Fibroblast of the conjunctiva (primary cell): ENCODE results near the gene EPSTI1.
"Not testable (repeated sequence)": the region's sequence is repeated elsewhere in the genome, so short reads cannot be mapped to it uniquely, and the experiment has no call there.

Experiments used
- DNase-seq: peaks from one replicate; pipeline ENCODE4 v3.0.0-alpha.2; 2010; ENCODE audit warnings: low read depth

Gene EPSTI1, protein sequence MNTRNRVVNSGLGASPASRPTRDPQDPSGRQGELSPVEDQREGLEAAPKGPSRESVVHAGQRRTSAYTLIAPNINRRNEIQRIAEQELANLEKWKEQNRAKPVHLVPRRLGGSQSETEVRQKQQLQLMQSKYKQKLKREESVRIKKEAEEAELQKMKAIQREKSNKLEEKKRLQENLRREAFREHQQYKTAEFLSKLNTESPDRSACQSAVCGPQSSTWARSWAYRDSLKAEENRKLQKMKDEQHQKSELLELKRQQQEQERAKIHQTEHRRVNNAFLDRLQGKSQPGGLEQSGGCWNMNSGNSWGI

DNA sequence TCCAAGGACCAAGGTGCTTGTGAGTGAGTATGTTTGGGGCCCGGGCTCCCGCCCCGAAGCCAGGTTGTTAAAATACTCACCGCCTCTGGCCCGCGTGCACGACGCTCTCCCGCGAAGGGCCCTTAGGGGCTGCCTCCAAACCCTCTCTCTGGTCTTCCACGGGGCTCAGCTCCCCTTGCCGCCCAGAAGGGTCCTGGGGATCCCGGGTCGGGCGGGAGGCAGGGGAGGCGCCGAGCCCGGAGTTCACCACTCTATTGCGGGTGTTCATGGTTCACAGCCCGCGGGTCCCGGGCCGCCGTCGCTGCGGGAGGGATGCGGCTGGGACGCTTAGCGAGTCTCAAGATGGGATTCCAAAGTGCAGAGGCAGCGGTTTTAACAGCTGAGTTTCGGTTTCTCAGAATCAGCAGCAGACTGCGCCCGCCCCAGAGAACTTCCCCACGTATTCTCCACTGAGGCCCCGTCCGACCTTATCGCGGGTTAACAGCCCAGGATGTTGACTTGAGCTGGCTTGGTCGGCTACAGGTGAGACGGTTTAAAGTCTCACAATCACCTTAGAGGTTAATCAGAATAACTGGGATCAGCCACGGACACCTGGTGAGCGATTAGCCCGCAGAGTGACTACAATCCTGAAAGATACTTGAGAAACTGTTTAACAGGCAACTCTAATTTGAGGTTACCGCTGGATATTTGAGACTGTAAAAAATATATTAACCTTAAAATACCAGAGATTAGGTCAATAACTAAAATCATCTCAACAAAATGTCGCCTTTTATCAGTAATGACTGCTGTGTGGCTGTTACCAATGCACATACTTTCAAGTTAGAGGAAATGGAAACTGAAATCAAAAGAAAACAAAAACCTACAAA lies at the start of gene EPSTI1:
Gene EPSTI1 (minus strand): TSS at position 344 of the 866 bp plus-strand sequence. CDS start 76 bp downstream, at position 268.
- no peak for DNase-seq

DNA sequence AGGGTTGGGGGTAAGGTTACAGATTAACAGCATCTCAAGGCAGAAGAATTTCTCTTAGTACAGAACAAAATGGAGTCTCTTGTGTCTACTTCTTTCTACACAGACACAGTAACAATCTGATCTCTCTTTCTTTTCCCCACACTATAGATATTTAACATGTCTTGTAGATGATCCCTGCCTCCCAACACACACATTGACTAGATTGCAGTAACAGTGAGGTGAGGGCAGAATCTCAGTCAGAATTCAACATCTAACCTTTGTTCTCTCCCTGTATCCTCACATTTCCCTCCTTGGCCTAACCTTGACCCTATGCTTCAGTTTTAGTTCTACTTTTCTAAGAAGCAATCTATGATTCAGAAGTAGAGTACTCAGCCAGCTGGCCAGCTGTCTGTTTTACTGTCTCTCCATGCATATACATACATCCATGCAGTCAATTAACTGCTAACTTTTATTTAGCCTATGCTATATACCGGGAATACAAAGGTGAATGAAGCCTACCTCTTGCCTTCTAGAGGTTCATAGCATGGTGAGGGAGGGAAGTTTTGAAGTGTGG lies 49.4 kb upstream of the EPSTI1 start:
- DNase-seq: no peak

DNA sequence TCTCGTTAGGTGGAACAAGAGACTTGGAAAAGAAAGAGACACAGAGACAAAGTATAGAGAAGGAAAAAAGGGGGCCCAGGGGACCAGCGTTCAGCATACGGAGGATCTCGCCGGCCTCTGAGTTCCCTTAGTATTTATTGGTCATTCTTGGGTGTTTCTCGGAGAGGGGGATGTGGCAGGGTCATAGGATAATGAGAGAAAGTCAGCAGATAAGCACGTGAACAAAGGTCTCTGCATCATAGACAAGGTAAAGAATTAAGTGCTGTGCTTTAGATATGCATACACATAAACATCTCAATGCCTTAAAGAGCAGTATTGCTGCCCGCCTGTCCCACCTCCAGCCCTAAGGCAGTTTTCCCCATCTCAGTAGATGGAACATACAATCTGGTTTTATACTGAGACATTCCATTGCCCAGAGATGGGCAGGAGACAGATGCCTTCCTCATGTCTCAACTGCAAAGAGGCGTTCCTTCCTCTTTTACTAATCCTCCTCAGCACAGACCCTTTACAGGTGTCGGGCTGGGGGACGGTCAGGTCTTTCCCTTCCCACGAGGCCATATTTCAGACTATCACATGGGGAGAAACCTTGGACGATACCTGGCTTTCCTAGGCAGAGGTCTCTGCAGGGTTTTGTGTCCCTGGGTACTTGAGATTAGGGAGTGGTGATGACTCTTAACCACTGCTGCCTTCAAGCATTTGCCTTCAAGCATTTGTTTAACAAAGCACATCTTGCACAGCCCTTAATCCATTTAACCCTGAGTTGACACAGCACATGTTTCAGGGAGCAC lies 48.7 kb upstream of the EPSTI1 start:
- not testable (repeated sequence) for DNase-seq

DNA sequence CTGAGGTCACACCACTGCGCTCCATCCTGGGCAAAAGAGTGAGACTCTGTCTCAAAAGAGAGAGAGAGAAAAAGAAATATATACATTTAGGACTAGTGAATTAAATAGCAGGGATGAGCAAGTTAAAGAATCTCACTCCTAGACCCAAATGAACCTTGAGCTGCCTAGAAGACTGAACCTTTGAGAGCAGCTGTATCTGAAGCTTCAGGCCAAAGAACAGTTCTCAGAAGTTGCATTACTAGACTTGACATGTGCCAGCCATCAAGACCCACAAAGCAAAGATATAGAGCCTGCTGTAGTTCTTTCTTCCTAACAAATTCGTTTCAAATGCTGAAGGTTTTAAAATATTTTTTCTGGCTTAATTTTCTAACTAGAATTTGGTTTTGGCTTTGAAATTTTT lies 47.9 kb upstream of the EPSTI1 start:
- DNase-seq: no peak

DNA sequence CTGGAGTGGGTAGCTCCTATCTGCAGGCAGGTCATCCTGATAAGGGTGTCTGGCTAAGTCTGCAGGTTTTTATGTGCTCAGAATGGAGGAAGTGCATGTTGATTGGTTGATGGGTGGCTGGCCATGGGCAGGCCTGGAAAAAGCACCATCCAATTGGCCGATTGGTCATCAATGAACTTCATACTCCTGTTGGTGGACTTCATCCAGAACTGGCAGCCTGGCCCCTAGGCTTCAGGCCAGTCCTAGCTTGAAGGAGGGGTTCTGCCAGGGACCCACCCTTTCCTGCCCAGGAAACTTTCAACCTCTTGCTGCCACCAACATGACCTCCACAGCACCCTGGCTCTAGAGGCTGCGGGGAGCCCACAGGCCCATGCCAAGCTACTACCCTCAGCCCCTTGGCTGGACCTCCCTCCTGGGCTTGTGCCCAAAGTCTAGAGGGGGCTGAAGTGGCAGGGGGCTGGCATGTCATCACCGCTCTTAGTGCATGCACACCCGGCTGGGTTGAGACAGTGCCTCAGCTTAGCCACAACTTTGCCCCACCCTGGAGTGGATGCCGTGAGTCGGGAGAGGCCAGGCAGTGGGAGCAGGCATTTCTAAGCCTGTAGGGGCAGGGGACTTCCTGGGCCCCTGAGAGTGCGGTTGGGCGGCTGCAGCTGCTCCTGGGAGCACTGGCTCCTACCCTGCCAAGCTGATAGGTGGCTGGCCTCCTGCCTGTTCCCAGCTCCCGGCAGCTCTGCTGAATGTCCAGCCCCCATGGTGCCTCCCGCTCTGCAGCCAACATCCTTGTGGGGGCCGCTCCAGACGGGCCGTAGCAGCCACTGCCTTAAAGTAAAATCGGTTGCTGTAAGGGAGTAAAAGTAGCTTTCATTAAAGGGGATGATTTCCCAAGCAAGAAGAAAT lies 44.6 kb upstream of the EPSTI1 start:
- no peak for DNase-seq

DNA sequence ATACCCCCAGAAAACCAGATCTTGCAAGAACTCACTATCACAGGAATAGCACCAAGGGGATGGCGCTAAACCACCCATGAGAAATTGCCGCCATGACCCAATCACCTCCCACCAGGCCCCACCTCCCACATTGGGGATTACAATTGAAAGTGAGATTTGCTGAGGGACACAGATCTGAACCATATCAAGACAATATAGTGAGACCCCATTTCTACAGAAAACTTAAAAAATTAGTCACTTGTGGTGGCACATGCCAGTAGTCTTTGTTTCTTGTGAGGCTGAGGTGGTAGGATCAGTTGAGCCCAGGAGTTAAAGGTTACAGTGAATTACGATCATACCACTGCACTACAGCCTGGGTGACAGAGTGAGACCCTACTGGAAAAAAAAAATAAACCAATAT lies 41.0 kb upstream of the EPSTI1 start:
- DNase-seq: no peak

DNA sequence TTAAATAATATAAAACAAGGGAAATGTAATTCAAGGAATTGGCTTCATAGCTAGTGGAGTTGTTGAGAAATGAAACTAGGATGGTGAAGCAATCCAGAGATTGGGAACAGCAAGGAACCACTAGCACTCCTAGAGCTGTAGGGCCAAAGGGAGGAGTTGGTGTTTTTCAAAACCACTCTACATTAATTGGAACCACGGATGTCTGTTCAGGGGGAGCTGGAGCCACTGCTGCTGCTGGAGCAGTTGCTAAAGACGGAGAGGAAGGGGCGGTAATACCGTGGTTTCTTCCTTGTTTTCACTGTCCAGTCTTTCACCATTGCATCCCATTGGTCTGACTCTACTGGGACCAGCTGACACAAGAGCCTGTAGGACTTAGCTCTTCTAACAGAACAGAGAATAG lies 39.8 kb upstream of the EPSTI1 start:
- no peak for DNase-seq

DNA sequence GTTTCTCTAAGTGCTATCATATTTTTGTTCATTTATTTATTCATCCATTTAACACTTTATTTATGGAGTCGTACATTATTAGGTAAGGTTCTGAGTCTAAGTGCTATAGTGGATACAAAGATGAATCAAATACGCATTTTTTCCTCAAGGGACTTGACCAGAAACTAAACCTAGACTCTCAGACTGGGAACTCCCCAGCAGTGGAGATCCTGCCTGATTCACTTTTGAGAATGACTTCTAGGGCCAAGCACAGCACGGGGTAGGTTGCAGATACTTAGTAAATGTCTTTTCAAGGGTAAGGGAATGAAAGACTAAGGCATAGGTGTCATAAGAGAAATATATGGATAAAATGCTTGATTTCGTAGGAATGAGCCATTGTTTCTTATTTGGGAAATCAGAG lies 38.5 kb upstream of the EPSTI1 start:
- no peak for DNase-seq

DNA sequence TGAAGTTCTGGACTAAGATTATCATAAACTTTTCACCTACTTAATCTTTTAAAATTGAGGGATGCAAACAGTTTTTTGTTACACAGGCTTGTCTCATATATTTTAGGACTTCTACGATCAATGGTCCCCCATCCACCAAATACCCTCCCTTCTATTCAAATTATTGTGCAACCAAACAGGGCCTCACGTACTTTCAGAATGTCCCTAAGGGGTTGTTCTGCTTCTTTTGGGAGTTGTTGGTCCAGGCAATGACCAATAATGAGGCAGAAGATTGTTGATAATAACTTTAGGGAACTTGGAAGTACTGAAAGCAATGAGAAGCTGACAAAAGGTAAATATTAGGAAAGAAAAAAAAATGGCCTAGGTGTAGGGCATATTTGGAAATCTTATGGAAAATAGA lies 34.2 kb upstream of the EPSTI1 start:
- no peak for DNase-seq

DNA sequence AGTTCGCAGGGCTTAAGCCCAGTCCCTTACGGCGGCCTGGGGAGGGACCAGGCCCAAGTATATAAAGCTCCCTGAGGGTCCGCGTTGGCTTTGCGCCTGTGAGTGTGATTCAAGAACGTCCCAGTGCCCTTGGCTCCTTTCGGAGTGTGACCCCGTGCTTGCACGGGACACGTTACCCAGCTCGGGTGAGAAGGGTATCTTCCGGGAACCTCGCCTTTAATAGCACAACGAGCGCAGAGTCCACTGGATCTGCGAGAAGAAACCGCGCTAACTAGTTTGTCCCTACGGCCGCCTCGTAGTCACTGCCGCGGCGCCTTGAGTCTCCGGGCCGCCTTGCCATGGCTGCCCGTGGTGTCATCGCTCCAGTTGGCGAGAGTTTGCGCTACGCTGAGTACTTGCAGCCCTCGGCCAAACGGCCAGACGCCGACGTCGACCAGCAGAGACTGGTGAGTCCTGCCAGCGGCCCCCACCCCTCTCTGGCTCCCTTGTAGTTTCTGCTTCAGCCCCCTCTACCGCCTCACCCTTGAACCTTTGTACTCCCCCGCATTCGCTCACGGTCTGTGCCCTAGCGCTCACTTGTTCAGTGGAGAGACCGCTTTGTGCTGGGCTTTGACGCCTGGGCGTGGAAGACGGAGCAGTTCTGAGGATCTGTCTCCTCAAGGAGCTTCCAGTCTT lies 31.4 kb upstream of the EPSTI1 start, which contains the start of gene DNAJC15:
Gene DNAJC15 (plus strand): TSS at position 298 of the 675 bp plus-strand sequence. CDS start 41 bp downstream, at position 339.
- peak; percentile 66 for DNase-seq

DNA sequence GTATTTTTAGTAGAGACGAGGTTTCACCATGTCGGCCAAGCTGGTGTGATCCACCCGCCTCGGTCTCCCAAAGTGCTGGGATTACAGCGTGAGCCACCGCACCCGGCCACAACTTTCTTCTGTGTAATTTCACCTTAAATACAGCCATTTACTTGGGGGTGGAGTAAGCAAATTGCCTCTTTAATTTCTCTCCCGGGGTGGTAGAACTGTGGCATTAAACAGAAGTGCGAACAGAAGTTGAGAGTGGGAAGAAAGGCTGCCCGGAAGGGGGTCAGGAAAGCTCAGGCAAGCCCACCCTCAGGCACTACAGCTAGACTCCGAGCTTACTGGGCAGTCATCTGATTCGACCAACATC lies 30.9 kb upstream of the EPSTI1 start:
- DNase-seq: no peak

DNA sequence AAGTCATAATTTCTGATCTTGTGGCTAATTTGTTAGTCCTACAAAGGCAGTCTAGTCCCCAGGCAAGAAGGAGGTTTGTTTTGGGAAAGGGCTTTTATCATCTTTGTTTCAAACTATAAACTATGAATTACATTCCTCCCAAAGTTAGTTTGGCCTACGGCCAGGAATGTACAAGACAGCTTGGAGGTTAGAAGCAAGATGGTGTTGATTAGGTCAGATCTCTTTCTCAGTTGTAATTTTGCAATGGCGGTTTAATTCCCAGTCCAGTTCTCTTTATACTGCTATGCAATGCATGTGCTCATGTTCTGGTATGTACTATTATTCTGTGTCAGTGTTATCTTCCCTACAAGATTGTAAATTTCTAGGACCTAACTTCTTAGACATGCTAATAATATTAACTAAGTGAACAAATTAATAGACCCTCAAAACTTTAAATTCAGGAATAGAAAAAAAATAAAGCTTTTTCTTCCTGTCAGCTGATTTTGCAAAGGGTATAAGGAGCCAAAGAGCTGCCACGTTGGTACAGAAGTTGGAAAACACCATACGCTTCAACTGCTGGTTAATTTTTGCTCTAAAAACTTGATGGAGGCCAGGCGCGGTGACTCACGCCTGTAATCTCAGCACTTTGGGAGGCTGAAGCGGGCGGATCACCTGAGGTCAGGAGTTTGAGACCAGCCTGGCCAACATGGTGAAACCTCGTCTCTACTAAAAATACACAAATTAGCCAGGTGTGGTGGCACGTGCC lies 30.1 kb upstream of the EPSTI1 start:
- peak; percentile 58 for DNase-seq

DNA sequence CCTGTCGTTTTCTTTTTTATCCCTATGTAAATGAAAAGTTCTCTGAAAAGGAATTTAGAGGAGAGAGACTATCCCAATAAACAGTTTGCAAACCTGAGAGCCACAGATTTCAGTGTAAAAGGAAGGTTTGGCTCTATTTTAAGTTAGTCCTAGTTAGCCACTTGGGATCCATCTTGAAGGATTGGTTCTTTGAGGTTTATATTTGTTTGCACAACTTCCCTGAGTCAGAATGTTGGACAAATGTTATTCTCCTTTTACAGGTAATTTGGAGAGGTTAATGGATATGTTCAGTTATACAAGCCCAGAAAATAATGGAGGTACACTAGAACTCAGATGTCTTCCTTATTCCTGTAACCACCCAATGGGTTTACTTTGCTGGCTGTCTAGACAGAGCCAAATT lies 28.8 kb upstream of the EPSTI1 start:
- no peak for DNase-seq

DNA sequence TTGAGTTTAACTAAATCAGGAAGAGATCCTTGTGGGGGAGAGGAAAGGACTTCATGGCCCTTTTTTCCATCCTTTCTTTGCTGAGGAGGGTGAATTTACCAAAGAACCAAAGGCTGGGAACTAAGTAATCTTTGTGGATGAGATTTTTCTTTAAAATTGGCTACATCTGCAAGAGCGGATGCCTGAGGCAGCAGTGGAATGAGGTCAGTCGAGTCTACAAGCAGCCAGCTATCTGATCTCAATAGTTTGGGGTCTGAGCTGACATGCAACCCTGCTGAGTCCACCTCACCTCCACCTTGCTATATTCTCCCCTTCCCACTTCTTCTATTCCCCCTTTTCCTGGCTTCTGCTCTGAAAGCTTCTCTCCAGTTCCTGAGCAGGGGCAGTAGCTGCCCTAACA lies 27.8 kb upstream of the EPSTI1 start:
- no peak for DNase-seq

DNA sequence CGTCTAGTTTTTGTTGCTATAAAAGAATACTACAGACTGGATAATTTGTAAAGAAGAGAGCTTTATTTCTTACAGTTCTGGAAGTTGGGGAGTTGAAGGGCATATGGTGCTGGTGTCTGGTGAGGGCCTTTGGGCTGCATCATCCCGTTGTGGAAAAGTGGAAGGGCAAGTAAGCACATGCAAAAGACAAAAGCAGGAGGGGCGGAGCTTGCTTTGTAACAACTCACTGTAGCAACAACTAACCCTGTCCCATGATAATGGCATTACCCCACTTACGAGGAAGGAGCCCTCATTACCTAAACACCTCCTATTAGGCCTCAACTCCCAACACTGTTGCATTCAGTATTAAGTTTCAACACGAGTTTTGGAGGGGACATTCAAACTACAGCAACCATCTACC lies 24.2 kb upstream of the EPSTI1 start:
- no peak for DNase-seq

DNA sequence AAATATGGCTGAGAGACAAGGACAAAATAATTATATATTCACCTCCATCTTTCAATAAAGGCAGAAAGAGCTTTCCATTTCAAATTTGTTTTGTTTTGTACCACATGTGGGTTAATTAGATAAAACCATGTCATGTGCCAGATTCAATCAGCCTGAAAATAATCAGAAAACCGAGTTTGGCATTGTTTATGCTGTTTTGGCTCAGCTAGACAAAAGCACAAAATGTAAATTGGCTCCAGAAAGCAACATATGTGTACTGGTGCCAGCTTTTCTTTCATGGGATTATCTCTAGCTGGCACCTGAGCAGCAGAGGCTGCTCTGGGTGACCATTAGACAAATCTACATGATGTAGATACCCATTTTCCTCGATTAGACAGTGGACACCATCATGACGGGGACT lies 22.1 kb upstream of the EPSTI1 start:
- DNase-seq: no peak

DNA sequence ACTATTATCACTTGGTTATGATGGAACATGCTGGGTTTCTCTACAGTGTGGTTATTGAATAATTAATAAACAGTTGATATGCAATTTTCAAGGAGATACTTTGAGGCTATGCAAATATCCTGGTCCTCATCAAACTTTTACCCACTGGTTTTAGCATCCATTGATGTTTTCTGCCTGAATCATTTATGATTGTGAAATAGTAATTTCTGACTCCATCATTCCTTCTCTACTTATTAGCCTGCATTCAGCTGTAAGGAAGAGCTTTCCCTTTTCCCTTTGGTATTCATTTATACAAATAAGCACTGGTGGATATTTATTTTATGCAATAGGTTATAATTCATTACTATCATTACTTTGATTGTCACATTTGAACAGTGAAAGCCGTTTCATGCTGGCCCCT lies 17.5 kb upstream of the EPSTI1 start:
- no peak for DNase-seq

DNA sequence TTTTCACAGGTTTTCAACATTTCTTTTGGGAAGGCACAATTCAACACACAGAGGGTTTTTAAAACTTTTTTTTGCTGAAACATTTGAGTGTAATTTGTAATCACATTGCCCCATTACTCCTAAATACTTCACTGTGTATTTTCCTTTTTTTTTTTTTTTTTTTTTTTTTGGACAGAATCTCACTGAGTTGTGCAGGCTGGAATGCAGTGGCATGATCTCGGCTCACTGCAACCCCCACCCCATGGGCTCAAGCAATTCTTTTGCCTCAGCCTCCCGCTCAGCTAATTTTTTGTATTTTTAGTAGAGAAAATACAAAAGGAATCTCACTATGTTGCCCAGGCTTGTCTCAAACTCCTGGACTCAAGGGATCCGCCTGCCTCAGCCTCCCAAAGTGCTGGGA lies 16.6 kb upstream of the EPSTI1 start:
- DNase-seq: no peak

DNA sequence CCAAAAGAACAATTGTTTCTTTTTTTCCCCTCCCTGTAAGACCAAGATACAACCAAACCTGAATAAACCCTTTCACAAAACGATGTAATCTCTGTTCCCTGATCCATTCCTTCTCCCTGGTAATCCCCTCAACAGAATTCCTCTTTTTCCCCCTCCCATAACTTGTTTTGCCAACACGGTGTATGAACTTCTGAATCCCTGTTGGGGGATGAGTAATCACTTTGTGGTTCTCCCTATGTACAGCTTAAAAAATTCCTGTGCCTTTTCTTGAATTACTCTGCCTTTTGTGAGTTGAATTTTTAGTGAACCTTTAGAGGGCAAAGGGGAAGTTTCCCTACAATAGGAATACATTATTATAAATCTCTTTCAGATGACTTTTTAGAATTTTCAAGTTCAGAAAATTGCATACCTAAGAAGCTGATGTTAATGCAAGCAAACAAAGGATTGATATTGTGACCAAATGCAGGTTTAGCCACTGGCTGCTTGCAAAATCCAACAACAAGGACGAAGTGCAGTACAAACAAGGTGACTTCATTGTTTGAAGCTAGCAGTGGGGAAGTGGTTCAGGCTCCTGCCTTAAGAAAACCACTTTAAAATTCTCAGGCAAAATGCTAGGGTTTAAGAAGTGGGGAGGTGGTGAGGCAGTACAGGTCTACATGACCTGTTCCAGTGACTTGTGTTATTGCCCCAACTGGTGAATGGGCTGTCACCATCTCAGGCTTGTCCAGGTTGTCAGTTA lies 15.0 kb upstream of the EPSTI1 start:
- DNase-seq: no peak
